ENCODE results near the gene KRT10. TPM values are rescaled to one million over a fixed set of nuclear protein-coding genes. Genes with fewer than 3 reads are reported as not detected.

The KRT10 gene
- 1 to 10 TPM; 1.6 to 3.4 TPM for total RNA-seq
- polyA plus RNA-seq: 10 to 100 TPM; 10.8 to 52.5 TPM

- Histone ChIP-seq H3K36me3 (ENCODE audit: control insufficient read depth in 4 of 4, insufficient read depth in 3 of 4, low read depth in 1 of 4, low read length in 3 of 4) (peaks cover 0 to 2% (median 0%) of the 10 kb centered on the region in 4 donors), H3K9ac (ENCODE audit: low read depth in 1 of 2, low read length in 2 of 2) (no peak within 1 kb of the TSS), H3K4me1 (ENCODE audit: control insufficient read depth in 4 of 4, insufficient read depth in 4 of 4, low read length in 3 of 4) (peaks cover 0 to 11% (median 8%) of the 10 kb centered on the region in 4 donors), H3K4me3 (ENCODE audit: low read depth in 1 of 3, low read length in 3 of 3) (no peak within 1 kb of the TSS), H3K27ac (ENCODE audit: low read depth in 1 of 2, low read length in 2 of 2) (no peak within 1 kb of the TSS), H3K9me3 (ENCODE audit: control insufficient read depth in 4 of 4, low read length in 3 of 4) (no peaks in the 10 kb centered on the region), H3K27me3 (ENCODE audit: control insufficient read depth in 4 of 4, insufficient read depth in 4 of 4, low read length in 3 of 4) (no peaks in the 10 kb centered on the region)
- TF ChIP-seq GABPA (IDR thresholded peaks at IDR 0.05 in 1 of 2, conservative IDR thresholded peaks at IDR 0.05 in 1 of 2) (no peak), FOXA1 (IDR thresholded peaks at IDR 0.05) (no peak), SP1 (IDR thresholded peaks at IDR 0.05) (no peak), EGR1 (IDR thresholded peaks at IDR 0.05; ENCODE audit: low read depth in 2 of 2) (no peak), TAF1 (conservative IDR thresholded peaks at IDR 0.05) (no peak)
- TF ChIP-seq, protein P1, sequence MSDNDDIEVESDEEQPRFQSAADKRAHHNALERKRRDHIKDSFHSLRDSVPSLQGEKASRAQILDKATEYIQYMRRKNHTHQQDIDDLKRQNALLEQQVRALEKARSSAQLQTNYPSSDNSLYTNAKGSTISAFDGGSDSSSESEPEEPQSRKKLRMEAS (IDR thresholded peaks at IDR 0.05): no peak
- WGBS: 94% methylated on average over 7 of the region's 7 CpGs
- no peak for DNase-seq (ENCODE audit: low spot score)
Observed at GRCh38 chr17:40822132-40822812, at the start of gene KRT10. Gene KRT10 (minus strand): TSS chr17:40822614. CDS start chr17:40822585, 29 bp downstream.

GRCh38 chr17:40871316-40871715 is 48.9 kb upstream of the KRT10 start:
- Histone ChIP-seq H3K9me3 (ENCODE audit: control insufficient read depth in 4 of 4, low read length in 3 of 4) (no peaks in the 10 kb centered on the region), H3K27me3 (ENCODE audit: control insufficient read depth in 4 of 4, insufficient read depth in 4 of 4, low read length in 3 of 4) (no peaks in the 10 kb centered on the region), H3K36me3 (ENCODE audit: control insufficient read depth in 4 of 4, insufficient read depth in 3 of 4, low read depth in 1 of 4, low read length in 3 of 4) (no peaks in the 10 kb centered on the region), H3K27ac (ENCODE audit: low read depth in 1 of 2, low read length in 2 of 2) (no peak overlapping the region), H3K9ac (ENCODE audit: low read depth in 1 of 2, low read length in 2 of 2) (no peak overlapping the region), H3K4me3 (ENCODE audit: low read depth in 1 of 3, low read length in 3 of 3) (no peak overlapping the region), H3K4me1 (ENCODE audit: control insufficient read depth in 4 of 4, insufficient read depth in 4 of 4, low read length in 3 of 4) (no peaks in the 10 kb centered on the region)
- no peak for DNase-seq (ENCODE audit: low spot score)
- TF ChIP-seq, protein P2, sequence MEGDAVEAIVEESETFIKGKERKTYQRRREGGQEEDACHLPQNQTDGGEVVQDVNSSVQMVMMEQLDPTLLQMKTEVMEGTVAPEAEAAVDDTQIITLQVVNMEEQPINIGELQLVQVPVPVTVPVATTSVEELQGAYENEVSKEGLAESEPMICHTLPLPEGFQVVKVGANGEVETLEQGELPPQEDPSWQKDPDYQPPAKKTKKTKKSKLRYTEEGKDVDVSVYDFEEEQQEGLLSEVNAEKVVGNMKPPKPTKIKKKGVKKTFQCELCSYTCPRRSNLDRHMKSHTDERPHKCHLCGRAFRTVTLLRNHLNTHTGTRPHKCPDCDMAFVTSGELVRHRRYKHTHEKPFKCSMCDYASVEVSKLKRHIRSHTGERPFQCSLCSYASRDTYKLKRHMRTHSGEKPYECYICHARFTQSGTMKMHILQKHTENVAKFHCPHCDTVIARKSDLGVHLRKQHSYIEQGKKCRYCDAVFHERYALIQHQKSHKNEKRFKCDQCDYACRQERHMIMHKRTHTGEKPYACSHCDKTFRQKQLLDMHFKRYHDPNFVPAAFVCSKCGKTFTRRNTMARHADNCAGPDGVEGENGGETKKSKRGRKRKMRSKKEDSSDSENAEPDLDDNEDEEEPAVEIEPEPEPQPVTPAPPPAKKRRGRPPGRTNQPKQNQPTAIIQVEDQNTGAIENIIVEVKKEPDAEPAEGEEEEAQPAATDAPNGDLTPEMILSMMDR (IDR thresholded peaks at IDR 0.05; ENCODE audit: low read depth, low read length, missing input control): no peak
- no peak for TF ChIP-seq HNF4A (conservative IDR thresholded peaks at IDR 0.05)
- TF ChIP-seq HNF4G (IDR thresholded peaks at IDR 0.05): no peak
- no peak for TF ChIP-seq ZBTB33 (IDR thresholded peaks at IDR 0.05)
- no peak for TF ChIP-seq FOXA1 (IDR thresholded peaks at IDR 0.05)
- TF ChIP-seq JUND (IDR thresholded peaks at IDR 0.05): no peak
- no peak for TF ChIP-seq REST (IDR thresholded peaks at IDR 0.05)
- TF ChIP-seq RXRA (IDR thresholded peaks at IDR 0.05): no peak
- no peak for TF ChIP-seq GABPA (IDR thresholded peaks at IDR 0.05 in 1 of 2, conservative IDR thresholded peaks at IDR 0.05 in 1 of 2)
- WGBS: 95% methylated on average over 7 of the region's 7 CpGs
